Measurements from ENCODE around the gene MMD2.
"Not testable (repeated sequence)": the region's sequence is repeated elsewhere in the genome, so short reads cannot be mapped to it uniquely, and the experiment has no call there.

The MMD2 gene

GRCh38 chr7:4894482-4894881 lies 64.5 kb downstream of the MMD2 start:
- no peak for DNase-seq (ENCODE audit: low read depth in 2 of 2)

- DNase-seq (ENCODE audit: low read depth in 2 of 2), result no peak
These were observed 65.0 kb downstream of the MMD2 start for GRCh38 chr7:4893929-4894475.

GRCh38 chr7:4893188-4893587 lies 65.8 kb downstream of the MMD2 start:
- not testable (repeated sequence) for DNase-seq (ENCODE audit: low read depth in 2 of 2)

- DNase-seq (ENCODE audit: low read depth in 2 of 2), result not testable (repeated sequence)
These were observed 67.5 kb downstream of the MMD2 start for GRCh38 chr7:4891522-4891921.

- no peak for DNase-seq (ENCODE audit: low read depth in 2 of 2)
These were observed 69.3 kb downstream of the MMD2 start for GRCh38 chr7:4889682-4890081.

- no peak for DNase-seq (ENCODE audit: low read depth in 2 of 2)
These were observed 70.8 kb downstream of the MMD2 start for GRCh38 chr7:4888161-4888560.

GRCh38 chr7:4886671-4887070 lies 72.3 kb downstream of the MMD2 start:
- DNase-seq (ENCODE audit: low read depth in 2 of 2), result no peak

- no peak for DNase-seq (ENCODE audit: low read depth in 2 of 2)
These were observed 73.6 kb downstream of the MMD2 start for GRCh38 chr7:4885317-4885807.

GRCh38 chr7:4884164-4884563 lies 74.8 kb downstream of the MMD2 start:
- DNase-seq (ENCODE audit: low read depth in 2 of 2), result no peak

- peak; percentile 71 to 75 for DNase-seq (ENCODE audit: low read depth in 2 of 2)
These were observed 75.4 kb downstream of the MMD2 start, which contains the start of gene RADIL for GRCh38 chr7:4883372-4884144. Gene RADIL (minus strand): TSS chr7:4883716. CDS start chr7:4878139, 5,577 bp downstream.

- no peak for DNase-seq (ENCODE audit: low read depth in 2 of 2)
These were observed 76.0 kb downstream of the MMD2 start for GRCh38 chr7:4883033-4883371.

GRCh38 chr7:4882169-4883032 lies 76.6 kb downstream of the MMD2 start:
- DNase-seq (ENCODE audit: low read depth in 2 of 2), result no peak

- no peak for DNase-seq (ENCODE audit: low read depth in 2 of 2)
These were observed 78.8 kb downstream of the MMD2 start for GRCh38 chr7:4880218-4880617.

- no peak for DNase-seq (ENCODE audit: low read depth in 2 of 2)
These were observed 79.4 kb downstream of the MMD2 start for GRCh38 chr7:4879396-4880081.

GRCh38 chr7:4878336-4879335 lies 80.4 kb downstream of the MMD2 start:
- no peak for DNase-seq (ENCODE audit: low read depth in 2 of 2)

- DNase-seq (ENCODE audit: low read depth in 2 of 2), result no peak
These were observed 82.4 kb downstream of the MMD2 start for GRCh38 chr7:4876586-4876985.

GRCh38 chr7:4875391-4875790 lies 83.6 kb downstream of the MMD2 start:
- no peak for DNase-seq (ENCODE audit: low read depth in 2 of 2)

GRCh38 chr7:4873071-4873944 lies 85.7 kb downstream of the MMD2 start:
- DNase-seq (ENCODE audit: low read depth in 2 of 2), result no peak

GRCh38 chr7:4871930-4872675 lies 86.9 kb downstream of the MMD2 start:
- DNase-seq (ENCODE audit: low read depth in 2 of 2), result no peak

Data from stimulated activated CD8-positive, alpha-beta memory T cell treated with anti-CD3 and anti-CD28 coated beads, Interleukin-7, amount 100 ng/mL, for 4 hours (primary cell).